Measurements from ENCODE around the gene PHLDA2. TPM values are rescaled to one million over a fixed set of nuclear protein-coding genes. Genes with fewer than 3 reads are reported as not detected.
"Not testable (repeated sequence)": the region's sequence is repeated elsewhere in the genome, so short reads cannot be mapped to it uniquely, and the experiment has no call there.

PHLDA2 gene
- polyA plus RNA-seq, 3 donors = 0.42 to 1.7 (median 0.75) TPM

- DNase-seq (ENCODE audit: extremely low read depth in 1 of 11, low read depth in 9 of 11, low spot score in 4 of 11) = no peak
Measured at GRCh38 chr11:2951231-2952110, 22.3 kb upstream of the PHLDA2 start.

- DNase-seq (ENCODE audit: extremely low read depth in 1 of 11, low read depth in 9 of 11, low spot score in 4 of 11) = no peak
Measured at GRCh38 chr11:2950825-2951224, 21.6 kb upstream of the PHLDA2 start.

DNA sequence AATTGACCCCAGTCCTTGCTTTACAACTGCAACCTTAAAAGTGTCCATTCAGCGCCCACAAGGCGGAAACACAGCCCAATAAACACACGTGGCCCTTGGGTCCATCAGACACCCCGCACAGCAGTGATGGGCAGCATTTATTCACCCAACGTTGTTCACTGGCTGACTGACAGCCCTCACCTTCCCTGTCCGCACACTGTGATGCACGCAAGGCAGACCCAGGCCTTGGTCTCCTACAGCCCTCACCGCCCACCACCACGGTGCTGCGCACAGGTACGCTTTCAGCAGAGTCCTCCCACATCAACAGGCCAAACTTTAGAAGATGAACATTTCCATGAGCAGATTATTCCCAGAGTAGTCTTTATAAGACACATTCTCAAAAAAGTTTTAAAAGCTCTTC, 20.7 kb upstream of the PHLDA2 start:
- no peak for DNase-seq (ENCODE audit: extremely low read depth in 1 of 11, low read depth in 9 of 11, low spot score in 4 of 11)

DNA sequence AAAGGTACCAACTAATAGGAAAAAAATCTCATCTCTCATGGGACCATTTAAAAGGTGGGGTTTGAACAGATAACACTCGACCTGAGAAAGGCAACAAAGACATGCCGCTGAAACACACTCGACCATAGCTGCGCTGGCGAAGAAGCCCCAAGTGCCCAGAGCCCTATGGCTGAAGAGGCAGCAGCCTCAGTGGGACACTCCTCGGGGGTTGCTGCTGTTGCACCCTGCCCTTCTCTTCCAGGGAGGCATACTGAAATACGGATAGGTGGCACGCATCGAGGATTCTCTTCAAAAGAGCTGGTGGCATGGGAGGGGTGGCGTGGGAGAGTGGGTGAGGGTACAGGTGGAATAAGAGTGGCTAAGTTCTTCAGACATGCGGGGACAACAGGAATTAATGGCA, 18.5 kb upstream of the PHLDA2 start:
- no peak for DNase-seq (ENCODE audit: extremely low read depth in 1 of 11, low read depth in 9 of 11, low spot score in 4 of 11)

- DNase-seq (ENCODE audit: extremely low read depth in 1 of 11, low read depth in 9 of 11, low spot score in 4 of 11) = no peak
Measured at GRCh38 chr11:2945757-2946287, 16.6 kb upstream of the PHLDA2 start.

DNA sequence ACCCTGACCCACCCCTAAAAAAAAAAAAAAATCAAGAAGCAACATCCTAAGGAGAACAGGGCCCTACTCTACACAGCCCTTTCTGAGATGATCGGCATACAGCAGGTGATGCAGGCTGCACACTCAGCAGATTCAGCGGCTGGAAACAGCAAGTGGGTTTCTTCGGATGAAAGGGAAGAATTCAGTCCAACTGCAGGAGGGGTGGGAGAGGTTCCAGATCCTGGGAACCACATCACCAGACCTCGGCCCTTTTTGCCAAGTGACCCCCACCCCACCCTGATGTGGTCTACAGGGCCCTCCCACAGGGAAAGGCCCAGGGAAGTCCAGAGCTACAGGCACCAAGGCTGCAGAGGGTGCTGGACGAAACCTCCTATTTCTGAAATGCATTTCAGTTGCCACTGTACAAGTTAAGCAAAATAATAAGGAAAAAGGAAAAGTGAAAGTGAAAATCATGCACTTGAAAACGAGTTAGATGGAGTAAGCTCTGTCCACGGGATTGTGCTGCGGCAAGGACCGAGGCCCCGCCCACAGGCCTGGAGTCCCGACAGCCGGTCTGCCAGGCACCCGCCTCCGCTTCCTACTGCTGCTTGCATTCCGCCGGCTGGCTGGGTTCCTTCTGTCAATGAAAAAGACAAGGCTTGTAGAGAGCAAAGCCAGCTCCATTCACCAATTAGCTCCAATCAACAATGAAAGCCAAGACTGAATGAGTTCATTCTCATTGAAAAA, 16.0 kb upstream of the PHLDA2 start:
- DNase-seq (ENCODE audit: extremely low read depth in 1 of 11, low read depth in 9 of 11, low spot score in 4 of 11) = peak in 9 of 11 donors; percentile 43 to 79 (median 58)

DNA sequence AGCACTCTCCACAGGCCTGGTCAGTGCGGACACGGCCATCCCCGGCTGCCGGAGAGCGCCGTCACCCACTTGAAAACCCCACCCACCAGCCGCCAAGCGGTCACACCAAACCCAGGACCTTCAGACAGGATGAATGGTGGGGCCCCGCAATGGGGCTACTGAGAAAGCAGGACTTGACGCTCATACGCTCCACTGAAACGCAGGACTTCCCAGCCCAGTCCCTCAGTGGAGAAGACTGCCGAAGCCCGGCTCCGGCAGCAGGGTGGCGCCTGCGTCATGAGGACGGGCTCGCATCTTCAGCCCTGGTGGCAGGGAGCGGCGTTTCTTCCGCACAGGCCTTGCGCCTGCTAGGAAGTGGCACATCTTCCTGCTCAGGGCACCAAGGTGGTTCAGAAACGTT, 15.3 kb upstream of the PHLDA2 start:
- no peak for DNase-seq (ENCODE audit: extremely low read depth in 1 of 11, low read depth in 9 of 11, low spot score in 4 of 11)

- DNase-seq (ENCODE audit: extremely low read depth in 1 of 11, low read depth in 9 of 11, low spot score in 4 of 11) = no peak
Measured at GRCh38 chr11:2943711-2944118, 14.5 kb upstream of the PHLDA2 start.

- DNase-seq (ENCODE audit: extremely low read depth in 1 of 11, low read depth in 9 of 11, low spot score in 4 of 11) = no peak
Measured at GRCh38 chr11:2942872-2943710, 13.9 kb upstream of the PHLDA2 start.

GRCh38 chr11:2942447-2942846, 13.2 kb upstream of the PHLDA2 start:
- DNase-seq (ENCODE audit: extremely low read depth in 1 of 11, low read depth in 9 of 11, low spot score in 4 of 11) = no peak

DNA sequence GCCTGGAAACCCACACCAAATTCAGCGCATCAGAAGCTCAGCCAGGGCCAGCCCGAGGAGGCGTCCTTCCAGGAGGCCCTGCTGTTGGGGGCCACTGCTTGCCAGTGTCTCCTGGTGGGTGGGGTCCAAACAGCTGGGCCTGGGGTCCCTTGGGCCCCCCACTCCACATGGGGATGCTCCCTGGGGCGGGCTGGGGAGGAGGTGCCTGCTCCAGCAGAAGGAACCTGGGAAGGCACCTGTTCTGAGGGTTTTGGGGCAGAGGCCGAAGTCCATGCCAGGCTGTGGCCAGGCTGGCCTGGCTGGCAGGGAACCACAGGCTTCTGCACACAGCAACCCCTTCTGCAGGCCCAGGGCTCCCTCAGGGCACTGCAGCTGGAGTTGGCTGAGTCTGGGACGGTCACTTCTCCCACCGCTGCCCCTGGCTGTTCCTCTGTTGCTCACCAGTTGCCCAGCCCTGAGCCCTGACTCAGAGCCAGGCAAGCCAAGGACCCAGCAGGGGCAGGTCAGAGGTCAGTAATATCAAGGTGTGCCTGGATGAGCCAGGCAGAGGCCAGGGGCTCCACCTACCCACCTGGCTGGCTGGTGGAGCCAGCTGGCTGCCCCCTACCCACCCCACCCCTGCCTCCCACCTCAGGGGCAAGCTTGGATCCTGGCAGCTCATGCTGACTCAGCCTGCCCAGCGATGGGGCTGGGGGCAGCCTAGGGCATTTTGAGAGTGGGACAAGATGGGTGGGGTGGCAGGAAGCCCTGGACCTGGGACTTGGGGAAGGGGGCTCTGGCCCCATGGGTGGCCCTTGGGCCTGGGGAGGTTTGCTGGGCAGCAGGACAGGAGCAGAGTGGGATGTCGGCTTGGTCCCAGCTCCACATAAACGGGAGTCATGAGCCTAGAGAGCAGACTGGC, 12.0 kb upstream of the PHLDA2 start:
- no peak for DNase-seq (ENCODE audit: extremely low read depth in 1 of 11, low read depth in 9 of 11, low spot score in 4 of 11)

DNA sequence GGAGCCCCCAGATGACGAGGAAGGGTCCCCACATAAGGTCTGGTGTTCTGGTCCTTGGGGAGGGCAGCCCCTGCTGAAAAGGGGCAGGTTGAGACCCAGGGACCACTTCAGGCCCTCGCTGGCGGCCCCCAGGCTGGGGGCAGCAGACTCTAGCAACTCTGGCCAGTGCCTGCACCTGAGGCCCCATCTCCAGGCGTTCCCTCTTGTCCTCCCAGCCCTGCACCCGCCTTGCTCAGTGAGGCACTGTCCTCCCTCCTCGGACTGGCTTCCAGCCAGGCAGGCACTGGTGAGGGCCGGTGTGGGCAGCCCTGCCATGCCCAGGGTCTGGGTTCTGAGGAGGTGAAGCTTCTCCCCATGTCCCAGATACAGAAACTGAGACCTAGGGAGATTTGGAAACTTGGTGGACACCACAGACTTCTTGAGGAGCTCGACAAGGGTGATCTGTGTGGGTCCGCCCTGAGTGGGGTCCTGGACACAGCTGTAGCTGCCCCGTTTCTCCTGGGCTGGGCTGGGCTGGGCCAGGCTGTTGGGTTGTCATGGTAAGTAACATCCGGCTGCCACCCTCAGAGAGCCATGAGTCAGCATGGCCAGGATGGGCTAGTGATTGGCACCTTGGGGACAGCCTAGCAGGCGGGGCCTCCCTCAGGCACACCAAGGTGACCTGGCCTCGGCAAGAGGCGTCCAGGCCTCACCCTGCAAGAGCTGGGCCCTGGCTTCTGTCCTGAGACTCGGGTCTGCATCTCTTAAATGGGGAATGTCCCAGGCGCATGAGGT, 11.1 kb upstream of the PHLDA2 start:
- no peak for DNase-seq (ENCODE audit: extremely low read depth in 1 of 11, low read depth in 9 of 11, low spot score in 4 of 11)

GRCh38 chr11:2938458-2939418, 9.5 kb upstream of the PHLDA2 start:
- DNase-seq (ENCODE audit: extremely low read depth in 1 of 11, low read depth in 9 of 11, low spot score in 4 of 11) = not testable (repeated sequence)

GRCh38 chr11:2937641-2938457, 8.6 kb upstream of the PHLDA2 start:
- not testable (repeated sequence) for DNase-seq (ENCODE audit: extremely low read depth in 1 of 11, low read depth in 9 of 11, low spot score in 4 of 11)

DNA sequence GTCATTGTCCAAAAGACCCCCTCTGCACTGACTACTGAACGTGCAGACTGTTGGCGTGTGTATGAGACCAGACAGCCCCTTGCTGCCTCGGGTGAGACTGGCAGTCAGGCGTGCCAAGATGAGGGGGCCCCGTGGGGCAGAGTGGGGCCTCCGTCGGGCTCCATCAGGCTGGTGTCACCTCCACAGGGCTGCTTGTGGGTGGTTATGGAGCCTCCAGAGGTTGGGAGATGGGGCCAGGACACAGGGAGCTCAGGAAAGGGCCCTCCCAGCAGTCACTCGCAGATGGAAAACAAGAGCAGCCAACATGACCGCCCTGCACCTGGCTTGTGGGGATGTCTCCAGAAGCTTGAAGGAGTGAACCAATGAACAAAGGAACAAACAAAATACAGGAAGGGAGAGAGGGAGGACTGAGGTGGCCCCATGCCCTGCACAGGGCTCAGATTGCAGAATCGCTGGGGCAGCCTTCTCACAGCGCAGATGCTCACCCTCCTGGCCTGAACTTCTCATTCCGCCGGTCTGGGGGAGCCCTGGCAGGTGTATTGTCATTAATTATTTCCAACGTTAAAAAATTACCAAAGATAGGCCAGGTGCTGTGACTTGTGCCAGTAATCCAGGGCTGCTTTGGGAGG, 5.5 kb upstream of the PHLDA2 start:
- no peak for DNase-seq (ENCODE audit: extremely low read depth in 1 of 11, low read depth in 9 of 11, low spot score in 4 of 11)

Measured in renal cortex interstitium (tissue), 11 donors.